OCI-LY3 (cell line): ENCODE results near the gene SMIM29.
"Not testable (repeated sequence)": the region's sequence is repeated elsewhere in the genome, so short reads cannot be mapped to it uniquely, and the experiment has no call there.

Experiments used
- H2AFZ ChIP-seq: fragments of 200-600, 300-600 bp; shearing (Covaris generic); 2 replicates; pipeline ENCODE4 v1.6.0; 2014; ENCODE audit warnings: antibody characterized with exemption, low read depth, low read length
- H3K27ac ChIP-seq: fragments of 200-600, 300-600 bp; sonication (generic); 2 replicates; pipeline ENCODE4 v1.5.1; 2014; ENCODE audit warnings: mild to moderate bottlenecking, low read length, moderate library complexity, mixed read lengths
- H3K27me3 ChIP-seq: fragments of 200-600, 300-600 bp; sonication (generic); 2 replicates; pipeline ENCODE4 v1.6.1; 2014; ENCODE audit warnings: low read depth, low read length, mixed read lengths
- H3K36me3 ChIP-seq: fragments of 200-600, 300-600 bp; sonication (generic); replicated peaks from 2 replicates; pipeline ENCODE3; 2014; ENCODE audit warnings: low read depth, low read length, mixed read lengths
- H3K4me1 ChIP-seq: fragments of 300-600, 200-600 bp; sonication (generic); 2 replicates; pipeline ENCODE4 v1.6.1; 2014; ENCODE audit warnings: low read length, mixed read lengths
- H3K4me2 ChIP-seq: fragments of 200-600, 300-600 bp; sonication (generic); 2 replicates; pipeline ENCODE4 v1.6.1; 2014; ENCODE audit warnings: low read length, mixed read lengths
- H3K4me3 ChIP-seq: fragments of 300-600, 200-600 bp; sonication (generic); 2 replicates; pipeline ENCODE4 v1.5.1; 2014; ENCODE audit warnings: antibody characterized with exemption, mild to moderate bottlenecking, low read length, moderate library complexity
- H3K79me2 ChIP-seq: fragments of 300-600, 200-600 bp; shearing (Covaris generic); 2 replicates; pipeline ENCODE4 v1.6.1; 2014; ENCODE audit warnings: mild to moderate bottlenecking, low read length, mixed read lengths
- H3K9ac ChIP-seq: fragments of 300-600, 200-600 bp; shearing (Covaris generic); 2 replicates; pipeline ENCODE4 v1.6.0; 2014; ENCODE audit warnings: mild to moderate bottlenecking, low read length, moderate library complexity
- H3K9me3 ChIP-seq: fragments of 200-600, 300-600 bp; shearing (Covaris generic); 2 replicates; pipeline ENCODE4 v1.6.1; 2014; ENCODE audit warnings: low read length, mixed read lengths; ENCODE audit not compliant: insufficient read depth
- H4K20me1 ChIP-seq: fragments of 200-600, 300-600 bp; sonication (generic); 2 replicates; pipeline ENCODE4 v1.6.1; 2016; ENCODE audit warnings: low read length, mixed read lengths; ENCODE audit not compliant: insufficient read depth
- EZH2phosphoT487 ChIP-seq: fragments of 200-600 bp; shearing (Covaris generic); IDR thresholded peaks from 2 replicates; pipeline ENCODE4 v1.6.1; 2018; ENCODE audit warnings: antibody characterized with exemption, mixed run types, low read depth
- TF ChIP-seq, protein P1 (sequence below): fragments of 200-600, 300-600 bp; sonication (generic); IDR thresholded peaks from 2 replicates; pipeline ENCODE4 v1.5.1; 2014; ENCODE audit warnings: antibody characterized with exemption, low read length, low read depth

SMIM29 gene

DNA sequence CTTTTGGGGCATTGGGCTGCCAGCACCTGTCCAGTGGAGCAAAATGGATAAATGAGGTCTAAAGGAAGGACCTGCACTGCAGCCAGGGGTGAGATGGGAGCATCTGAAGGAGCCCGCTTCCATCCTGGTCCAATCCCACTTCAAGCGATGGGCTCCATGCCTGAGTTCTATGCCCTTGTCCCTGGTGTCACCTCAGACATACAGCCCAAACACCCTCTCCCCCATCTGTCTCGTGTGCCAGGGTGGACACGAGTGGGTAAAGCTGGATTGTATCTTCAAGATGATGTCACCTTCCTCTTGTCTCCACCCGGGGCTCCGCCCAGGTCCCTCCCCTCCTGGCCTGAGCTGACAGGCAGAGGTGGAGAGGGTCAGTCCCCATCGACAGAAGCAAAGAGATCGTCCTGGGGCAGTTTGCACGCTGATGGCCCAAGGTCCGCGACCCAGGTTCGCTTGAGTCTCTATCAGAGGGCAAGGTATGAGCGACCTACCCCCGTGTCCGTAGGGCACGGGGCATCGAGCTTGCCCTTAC, 544 bp downstream of the SMIM29 start:
- Histone ChIP-seq H4K20me1 (peaks cover 18% of the 10 kb centered on the region; the same call in 1 of the 2 replicates), H3K36me3 (peaks cover 5% of the 10 kb centered on the region), H3K4me1 (peaks cover 22% of the 10 kb centered on the region; the same call in 1 of the 2 replicates), H3K4me3 (peak overlapping the region; percentile 99), H3K9ac (peak overlapping the region; percentile 92), H3K79me2 (peaks cover 13% of the 10 kb centered on the region; the same call in 1 of the 2 replicates), H3K4me2 (peak overlapping the region; percentile 97), H2AFZ (peak overlapping the region; percentile 52; the same call in 1 of the 2 replicates), H3K9me3 (no peaks in the 10 kb centered on the region), H3K27me3 (no peaks in the 10 kb centered on the region), H3K27ac (peak overlapping the region; percentile 59)
- no peak for TF ChIP-seq EZH2phosphoT487
- TF ChIP-seq, protein P1, sequence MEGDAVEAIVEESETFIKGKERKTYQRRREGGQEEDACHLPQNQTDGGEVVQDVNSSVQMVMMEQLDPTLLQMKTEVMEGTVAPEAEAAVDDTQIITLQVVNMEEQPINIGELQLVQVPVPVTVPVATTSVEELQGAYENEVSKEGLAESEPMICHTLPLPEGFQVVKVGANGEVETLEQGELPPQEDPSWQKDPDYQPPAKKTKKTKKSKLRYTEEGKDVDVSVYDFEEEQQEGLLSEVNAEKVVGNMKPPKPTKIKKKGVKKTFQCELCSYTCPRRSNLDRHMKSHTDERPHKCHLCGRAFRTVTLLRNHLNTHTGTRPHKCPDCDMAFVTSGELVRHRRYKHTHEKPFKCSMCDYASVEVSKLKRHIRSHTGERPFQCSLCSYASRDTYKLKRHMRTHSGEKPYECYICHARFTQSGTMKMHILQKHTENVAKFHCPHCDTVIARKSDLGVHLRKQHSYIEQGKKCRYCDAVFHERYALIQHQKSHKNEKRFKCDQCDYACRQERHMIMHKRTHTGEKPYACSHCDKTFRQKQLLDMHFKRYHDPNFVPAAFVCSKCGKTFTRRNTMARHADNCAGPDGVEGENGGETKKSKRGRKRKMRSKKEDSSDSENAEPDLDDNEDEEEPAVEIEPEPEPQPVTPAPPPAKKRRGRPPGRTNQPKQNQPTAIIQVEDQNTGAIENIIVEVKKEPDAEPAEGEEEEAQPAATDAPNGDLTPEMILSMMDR: no peak

DNA sequence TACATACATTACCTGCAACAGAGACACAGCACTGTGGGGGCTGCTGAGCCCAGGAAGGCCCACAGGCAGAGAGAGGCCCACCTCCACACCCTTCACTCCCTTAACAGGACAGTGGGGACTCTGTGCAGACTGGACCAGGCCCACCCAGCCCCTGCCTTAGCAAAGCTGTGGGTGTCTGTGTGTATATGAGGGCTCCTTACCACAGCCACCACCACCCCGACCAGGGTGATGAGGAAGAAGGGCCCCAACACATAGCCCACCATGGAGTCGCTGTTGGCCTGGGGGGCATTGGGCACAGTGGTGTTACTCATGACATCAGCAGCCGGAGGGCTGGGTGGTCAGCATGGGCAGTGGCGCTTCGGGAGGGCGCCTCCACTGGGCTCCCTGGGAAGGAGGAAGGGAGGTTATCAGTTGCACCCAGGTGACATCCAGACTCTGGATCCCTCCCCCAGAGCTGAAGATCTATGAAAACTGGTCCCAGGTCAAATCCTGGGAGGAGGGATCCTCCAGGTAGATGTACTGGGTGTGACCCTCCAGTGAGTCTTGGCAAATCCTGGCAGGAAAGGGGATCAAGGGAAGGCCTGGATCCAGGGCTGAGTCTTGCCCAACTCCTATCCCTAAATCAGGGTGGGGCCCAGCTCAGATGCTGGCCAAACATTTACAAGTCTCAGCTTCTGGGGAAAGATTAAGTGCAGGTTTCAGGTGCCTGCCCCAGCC, 1.2 kb downstream of the SMIM29 start:
- Histone ChIP-seq H3K9ac (peak overlapping the region; percentile 92), H3K4me1 (peaks cover 18% of the 10 kb centered on the region; the same call in 1 of the 2 replicates), H3K27me3 (no peaks in the 10 kb centered on the region), H3K4me2 (peak overlapping the region; percentile 97), H4K20me1 (peaks cover 18% of the 10 kb centered on the region), H2AFZ (no peak overlapping the region), H3K36me3 (peaks cover 11% of the 10 kb centered on the region), H3K4me3 (peak overlapping the region; percentile 99), H3K9me3 (no peaks in the 10 kb centered on the region), H3K79me2 (peaks cover 16% of the 10 kb centered on the region; the same call in 1 of the 2 replicates), H3K27ac (0 out of 2 replicates have a peak overlapping the region, but pooled peaks have one; percentile 59)
- TF ChIP-seq EZH2phosphoT487: no peak
- TF ChIP-seq, protein P1: no peak

DNA sequence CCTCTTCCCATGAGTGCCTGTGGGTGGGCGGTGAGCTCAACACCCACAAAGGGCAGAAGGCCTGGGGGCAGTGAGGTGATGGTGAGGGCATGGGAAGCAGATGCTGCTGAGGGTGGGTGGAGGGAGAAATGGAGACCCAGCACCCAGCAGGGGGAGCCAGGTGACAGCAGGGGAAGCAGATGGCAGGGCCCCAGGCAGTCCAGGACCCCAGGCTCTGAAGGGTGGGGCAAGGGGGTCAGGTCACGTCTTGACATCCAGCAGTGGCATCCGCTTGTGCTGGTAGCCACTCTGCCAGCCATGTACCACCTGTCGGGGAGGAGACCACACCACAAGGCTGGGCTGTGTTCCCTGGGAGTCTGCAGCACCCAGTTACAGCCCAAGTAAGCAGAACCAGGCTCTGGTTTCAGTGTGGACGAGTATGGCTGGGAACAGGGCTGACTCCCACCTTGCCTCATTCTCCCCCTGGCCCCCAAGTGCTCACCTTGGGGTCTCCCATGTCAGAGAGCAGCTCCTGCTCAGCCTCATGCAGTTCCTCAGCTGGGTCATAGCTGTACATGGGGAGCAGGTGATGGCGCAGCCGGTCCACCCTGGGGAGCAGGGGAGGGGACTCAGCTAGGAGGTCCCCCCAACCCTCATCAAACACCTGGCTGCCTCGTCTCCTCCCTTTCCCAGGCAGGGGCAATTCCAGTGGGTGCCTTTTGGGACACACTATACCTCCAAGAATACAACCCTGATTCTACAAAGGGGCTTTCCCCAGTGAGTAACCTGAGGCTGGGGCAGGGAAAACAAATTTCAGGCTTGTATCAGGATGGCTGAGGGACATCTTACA, 2.0 kb downstream of the SMIM29 start:
- Histone ChIP-seq H3K4me2 (no peak overlapping the region), H3K9ac (no peak overlapping the region), H4K20me1 (peaks cover 26% of the 10 kb centered on the region), H3K27me3 (no peaks in the 10 kb centered on the region), H3K79me2 (peaks cover 25% of the 10 kb centered on the region), H3K9me3 (no peaks in the 10 kb centered on the region), H3K27ac (peak overlapping the region; percentile 39), H3K4me1 (peaks cover 17% of the 10 kb centered on the region; the same call in 1 of the 2 replicates), H2AFZ (no peak overlapping the region), H3K4me3 (no peak overlapping the region), H3K36me3 (peaks cover 19% of the 10 kb centered on the region)
- TF ChIP-seq EZH2phosphoT487: no peak
- TF ChIP-seq, protein P1: peak; percentile 45

DNA sequence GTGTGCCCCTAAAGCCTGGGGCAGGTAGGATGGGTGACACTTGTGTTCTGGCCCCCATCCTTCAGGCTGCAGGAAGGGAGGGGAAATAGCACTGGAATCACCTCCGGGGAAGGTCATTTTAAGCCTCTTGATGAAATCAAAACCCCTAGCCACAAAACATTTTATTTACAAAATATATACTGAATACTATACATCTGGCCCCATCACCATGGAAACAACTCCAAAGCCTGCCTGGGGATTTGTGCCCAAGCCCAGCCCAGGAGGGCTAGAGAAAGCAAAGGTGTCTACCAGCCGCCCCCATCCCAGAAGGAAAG, 2.6 kb downstream of the SMIM29 start:
- peaks cover 17% of the 10 kb centered on the region; the same call in 1 of the 2 replicates for H3K4me1 ChIP-seq
- H3K27ac ChIP-seq: no peak overlapping the region; the same call in 1 of the 2 replicates
- peaks cover 31% of the 10 kb centered on the region for H4K20me1 ChIP-seq
- H2AFZ ChIP-seq: no peak overlapping the region
- H3K36me3 ChIP-seq: peaks cover 25% of the 10 kb centered on the region
- no peak overlapping the region for H3K4me2 ChIP-seq
- H3K9ac ChIP-seq: no peak overlapping the region
- peaks cover 31% of the 10 kb centered on the region for H3K79me2 ChIP-seq
- H3K27me3 ChIP-seq: no peaks in the 10 kb centered on the region
- no peak overlapping the region for H3K4me3 ChIP-seq
- H3K9me3 ChIP-seq: no peaks in the 10 kb centered on the region
- TF ChIP-seq, protein P1: no peak
- TF ChIP-seq EZH2phosphoT487: no peak

DNA sequence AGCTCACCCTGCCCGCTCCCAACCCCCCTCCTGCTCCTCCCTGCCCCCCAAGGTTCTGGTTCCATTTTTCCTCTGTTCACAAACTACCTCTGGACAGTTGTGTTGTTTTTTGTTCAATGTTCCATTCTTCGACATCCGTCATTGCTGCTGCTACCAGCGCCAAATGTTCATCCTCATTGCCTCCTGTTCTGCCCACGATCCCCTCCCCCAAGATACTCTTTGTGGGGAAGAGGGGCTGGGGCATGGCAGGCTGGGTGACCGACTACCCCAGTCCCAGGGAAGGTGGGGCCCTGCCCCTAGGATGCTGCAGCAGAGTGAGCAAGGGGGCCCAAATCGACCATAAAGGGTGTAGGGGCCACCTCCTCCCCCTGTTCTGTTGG, 3.1 kb downstream of the SMIM29 start:
- not testable (repeated sequence) for H3K4me2 ChIP-seq, H2AFZ ChIP-seq, H3K27ac ChIP-seq, H3K9me3 ChIP-seq, H3K27me3 ChIP-seq, H3K9ac ChIP-seq, H3K4me3 ChIP-seq
- Histone ChIP-seq H3K4me1 (peaks cover 17% of the 10 kb centered on the region; the same call in 1 of the 2 replicates), H4K20me1 (peaks cover 36% of the 10 kb centered on the region), H3K79me2 (peaks cover 35% of the 10 kb centered on the region), H3K36me3 (peaks cover 29% of the 10 kb centered on the region)
